GM18861 (cell line): Measurements from ENCODE around the gene KLF15.
A peak's percentile ranks its signal among the peaks of the same experiment; 100 is the strongest.

Source experiments
- ATAC-seq: cut with Tn5 transposase; IDR thresholded peaks from one replicate; pipeline ENCODE4 v1.9.1; 2021; ENCODE audit not compliant: unreplicated experiment

Gene KLF15

GRCh38 chr3:126389794-126390146 lies 32.6 kb upstream of the KLF15 start:
- ATAC-seq: no peak

GRCh38 chr3:126389112-126389793 lies 32.0 kb upstream of the KLF15 start:
- ATAC-seq: peak; percentile 79

GRCh38 chr3:126381966-126382365 lies 24.8 kb upstream of the KLF15 start:
- ATAC-seq: no peak

GRCh38 chr3:126380011-126380768 lies 23.0 kb upstream of the KLF15 start:
- no peak for ATAC-seq

GRCh38 chr3:126378341-126378751 lies 21.1 kb upstream of the KLF15 start:
- no peak for ATAC-seq

- ATAC-seq: no peak
Measured at GRCh38 chr3:126377211-126377610, 20.0 kb upstream of the KLF15 start.

- no peak for ATAC-seq
Measured at GRCh38 chr3:126376444-126376843, 19.2 kb upstream of the KLF15 start.

GRCh38 chr3:126375835-126376331 lies 18.7 kb upstream of the KLF15 start:
- no peak for ATAC-seq

GRCh38 chr3:126373682-126374601 lies 16.7 kb upstream of the KLF15 start:
- no peak for ATAC-seq

- ATAC-seq: no peak
Measured at GRCh38 chr3:126373146-126373613, 16.0 kb upstream of the KLF15 start.

- ATAC-seq: no peak
Measured at GRCh38 chr3:126372413-126373145, 15.4 kb upstream of the KLF15 start.

- ATAC-seq: no peak
Measured at GRCh38 chr3:126371096-126371705, 14.0 kb upstream of the KLF15 start.

GRCh38 chr3:126370606-126371005 lies 13.4 kb upstream of the KLF15 start:
- ATAC-seq: no peak

- ATAC-seq: no peak
Measured at GRCh38 chr3:126370055-126370454, 12.8 kb upstream of the KLF15 start.

GRCh38 chr3:126369490-126369889 lies 12.3 kb upstream of the KLF15 start:
- no peak for ATAC-seq

GRCh38 chr3:126367316-126367805 lies 10.2 kb upstream of the KLF15 start:
- no peak for ATAC-seq

GRCh38 chr3:126365351-126366277 lies 8.4 kb upstream of the KLF15 start:
- no peak for ATAC-seq

- ATAC-seq: no peak
Measured at GRCh38 chr3:126364731-126365301, 7.6 kb upstream of the KLF15 start.
